SK-N-SH (cell line): ENCODE data around the gene SAMM50. TPM values are rescaled to one million over a fixed set of nuclear protein-coding genes. Genes with fewer than 3 reads are reported as not detected.

Experiments used
- CTCF ChIA-PET: fragments of 300-600, 350-600 bp; formaldehyde crosslinking; extraction: SDS; loops from one replicate; lab custom pipeline; 2021; lab: Yijun Ruan, JAX
- POLR2A ChIA-PET: fragments of 350-600 bp; sonication (Branson Sonifier 250); formaldehyde crosslinking; extraction: SDS; loops from one replicate; lab custom pipeline; 2020; ENCODE audit warnings: antibody characterized with exemption, inconsistent platforms; lab: Yijun Ruan, JAX
- DNase-seq: peaks from one replicate; pipeline ENCODE4 v3.0.0; 2012
- H2AFZ ChIP-seq: fragments of 200-600 bp; sonication (generic); 2 replicates; pipeline ENCODE4 v1.8.1; 2016; ENCODE audit warnings: antibody characterized with exemption, mild to moderate bottlenecking, low read depth
- H3F3A ChIP-seq: fragments of 200-600 bp; sonication (generic); replicated peaks from 2 replicates; pipeline ENCODE3; 2016; ENCODE audit warnings: antibody characterized with exemption, mild to moderate bottlenecking; ENCODE audit not compliant: insufficient read depth
- H3K27ac ChIP-seq, 2 experiments: fragments of 200-500 bp in 1 of 2; fragments of 200-600 bp in 1 of 2; sonication (Bioruptor generic) in 1 of 2; sonication (generic), shearing (Covaris generic) in 1 of 2; 2 replicates each; pipeline versions ENCODE4 v1.5.1 to v1.6.1; 2014 to 2016; ENCODE audit warnings: low read depth in 2 of 2, inconsistent platforms in 1 of 2, low read length in 1 of 2, mild to moderate bottlenecking in 1 of 2, mixed read lengths in 1 of 2
- H3K27me3 ChIP-seq: fragments of 200-600 bp; sonication (generic), shearing (Covaris generic); 2 replicates; pipeline ENCODE4 v1.6.1; 2016; ENCODE audit warnings: mixed run types; ENCODE audit not compliant: insufficient read depth
- H3K36me3 ChIP-seq, 2 experiments: fragments of 200-500 bp in 1 of 2; fragments of 200-600 bp in 1 of 2; sonication (Bioruptor generic) in 1 of 2; sonication (generic) in 1 of 2; replicated peaks in 1 of 2; 2 replicates each; pipeline versions ENCODE3 to v1.5.1; 2014 to 2016; ENCODE audit warnings: low read length in 1 of 2, mild to moderate bottlenecking in 1 of 2; ENCODE audit not compliant: insufficient read depth in 2 of 2, control insufficient read depth in 1 of 2
- H3K4me1 ChIP-seq, 2 experiments: fragments of 200-500 bp in 1 of 2; fragments of 200-600 bp in 1 of 2; sonication (Bioruptor generic) in 1 of 2; sonication (generic), shearing (Covaris generic) in 1 of 2; 2 replicates each; pipeline versions ENCODE4 v1.5.1 to v1.6.1; 2014 to 2016; ENCODE audit warnings: low read depth in 1 of 2, low read length in 1 of 2, mixed run types in 1 of 2; ENCODE audit not compliant: insufficient read depth in 2 of 2, control insufficient read depth in 1 of 2
- H3K4me2 ChIP-seq: fragments of 200-600 bp; sonication (generic), shearing (Covaris generic); 2 replicates; pipeline ENCODE4 v1.6.1; 2017; ENCODE audit warnings: mixed run types
- H3K4me3 ChIP-seq, 2 experiments: fragments of 200-500 bp in 1 of 2; fragments of 200-600 bp in 1 of 2; sonication (Bioruptor generic) in 1 of 2; sonication (generic), shearing (Covaris generic) in 1 of 2; 2 replicates each; pipeline versions ENCODE4 v1.5.1 to v1.8.1; 2014 to 2016; ENCODE audit warnings: low read depth in 2 of 2, inconsistent platforms in 1 of 2, low read length in 1 of 2, mild to moderate bottlenecking in 1 of 2, mixed read lengths in 1 of 2, moderate library complexity in 1 of 2
- H3K79me2 ChIP-seq: fragments of 200-600 bp; sonication (generic); 2 replicates; pipeline ENCODE4 v1.8.1; 2017; ENCODE audit warnings: mild to moderate bottlenecking; ENCODE audit not compliant: insufficient read depth
- H3K9ac ChIP-seq: fragments of 200-600 bp; sonication (generic); 2 replicates; pipeline ENCODE4 v1.6.1; 2017; ENCODE audit warnings: mixed run types
- H3K9me2 ChIP-seq: fragments of 200-600 bp; sonication (generic); 2 replicates; pipeline ENCODE4 v1.6.1; 2017; ENCODE audit warnings: mixed run types
- H3K9me3 ChIP-seq: fragments of 200-600 bp; sonication (generic); 2 replicates; pipeline ENCODE4 v1.6.1; 2017; ENCODE audit warnings: mixed run types, mild to moderate bottlenecking, moderate library complexity
- H4K20me1 ChIP-seq: fragments of 200-600 bp; sonication (generic); 2 replicates; pipeline ENCODE4 v1.6.1; 2017; ENCODE audit warnings: mild to moderate bottlenecking, mixed run types; ENCODE audit not compliant: insufficient read depth
- CHD2 ChIP-seq: fragments of 150-350 bp; IDR thresholded peaks from 2 replicates; pipeline ENCODE4 v1.6.1; 2018; ENCODE audit warnings: low read length; ENCODE audit not compliant: partially characterized antibody
- ELF1 ChIP-seq: IDR thresholded peaks from 2 replicates; pipeline ENCODE4 v1.4.0; 2012
- EP300 ChIP-seq, 2 experiments: IDR thresholded peaks; 2 replicates each; pipeline versions ENCODE4 v1.4.0 to v1.6.1; 2012; ENCODE audit warnings: borderline replicate concordance in 1 of 2, low read depth in 1 of 2, low read length in 1 of 2
- FOSL2 ChIP-seq: IDR thresholded peaks from 2 replicates; pipeline ENCODE4 v1.4.0; 2012; ENCODE audit warnings: low read depth, mild to moderate bottlenecking, moderate library complexity, borderline replicate concordance
- GABPA ChIP-seq: IDR thresholded peaks from 2 replicates; pipeline ENCODE4 v1.4.0; 2012; ENCODE audit warnings: low read depth, mild to moderate bottlenecking
- JUND ChIP-seq: IDR thresholded peaks from 2 replicates; pipeline ENCODE4 v1.4.0; 2012
- MEF2A ChIP-seq: IDR thresholded peaks from 2 replicates; pipeline ENCODE4 v1.4.0; 2012; ENCODE audit warnings: low read depth, borderline replicate concordance
- MXI1 ChIP-seq: IDR thresholded peaks from 2 replicates; pipeline ENCODE4 v1.6.1; 2012; ENCODE audit warnings: mild to moderate bottlenecking, low read depth, low read length, improper control_type of control experiment
- NFIC ChIP-seq: IDR thresholded peaks from 2 replicates; pipeline ENCODE4 v1.4.0; 2012; ENCODE audit warnings: borderline replicate concordance
- NRF1 ChIP-seq: IDR thresholded peaks from 2 replicates; pipeline ENCODE4 v1.6.1; 2012; ENCODE audit warnings: low read depth, mild to moderate bottlenecking, low read length
- PBX3 ChIP-seq: IDR thresholded peaks from 2 replicates; pipeline ENCODE4; 2012
- POLR2AphosphoS5 ChIP-seq: IDR thresholded peaks from 2 replicates; pipeline ENCODE4 v1.6.1; 2012; ENCODE audit warnings: low read depth, low read length
- RCOR1 ChIP-seq: fragments of 150-350 bp; IDR thresholded peaks from 2 replicates; pipeline ENCODE4 v1.6.1; 2017; ENCODE audit warnings: antibody characterized with exemption, low read length
- REST ChIP-seq: IDR thresholded peaks from 2 replicates; pipeline ENCODE4 v1.6.1; 2012; ENCODE audit warnings: mild to moderate bottlenecking, low read depth, low read length, moderate library complexity
- RXRA ChIP-seq: IDR thresholded peaks from 2 replicates; pipeline ENCODE4 v1.4.0; 2012; ENCODE audit warnings: low read depth, mild to moderate bottlenecking, borderline replicate concordance
- TCF12 ChIP-seq: IDR thresholded peaks from 2 replicates; pipeline ENCODE4 v1.4.0; 2012
- TEAD4 ChIP-seq: IDR thresholded peaks from 2 replicates; pipeline ENCODE4 v1.4.0; 2012; ENCODE audit warnings: mild to moderate bottlenecking, borderline replicate concordance; ENCODE audit not compliant: insufficient read depth
- USF1 ChIP-seq: IDR thresholded peaks from 2 replicates; pipeline ENCODE4 v1.4.0; 2012; ENCODE audit warnings: low read depth, borderline replicate concordance
- USF2 ChIP-seq: fragments of 150-350 bp; IDR thresholded peaks from 2 replicates; pipeline ENCODE4 v1.6.1; 2017; ENCODE audit warnings: antibody characterized with exemption, low read length, low read depth, borderline replicate concordance
- YY1 ChIP-seq: IDR thresholded peaks from 2 replicates; pipeline ENCODE4 v1.4.0; 2012; ENCODE audit warnings: low read depth, mild to moderate bottlenecking
- WGBS: methylation state at CpG from one replicate; pipeline ENCODE4 v1.1.6; 2017; ENCODE audit warnings: low lambda C conversion rate; 5-methylcytosine and 5-hydroxymethylcytosine counted together
- polyA plus RNA-seq, 3 experiments: library from polyadenylated mRNA; depleted of rRNA; stranded (reverse); fragments of >200 nt; gene quantifications; 2 replicates each; pipeline ENCODE4 v1.2.3, GENCODE V29; 2012

The SAMM50 gene
- polyA plus RNA-seq, 1 of the 3 experiments (the other 2 are of a cell fraction) = 49.6 TPM

GRCh38 chr22:43931771-43932170, 23.5 kb upstream of the SAMM50 start (continued):
- TF ChIP-seq PBX3 (no peak), GABPA (no peak)

GRCh38 chr22:43941449-43941848, 13.8 kb upstream of the SAMM50 start:
- Histone ChIP-seq H3K4me1 (no peaks in the 10 kb centered on the region; a peak in 1 of 4 replicates), H3K27me3 (no peaks in the 10 kb centered on the region), H3K4me3 (no peak overlapping the region), H3K4me2 (no peak overlapping the region), H4K20me1 (no peaks in the 10 kb centered on the region), H3K27ac (no peak overlapping the region), H3K36me3 (peaks cover 3% of the 10 kb centered on the region in 2 experiments), H2AFZ (no peak overlapping the region), H3K79me2 (no peaks in the 10 kb centered on the region), H3K9ac (no peak overlapping the region), H3K9me3 (no peaks in the 10 kb centered on the region), H3K9me2 (no peaks in the 10 kb centered on the region), H3F3A (no peaks in the 10 kb centered on the region)
- 65% methylated on average over 6 of the region's 6 CpGs for WGBS
- ChIA-PET CTCF (interaction anchor here (1.4 to 2.2 kb wide), 2 partner anchors 13 to 57 kb away, joined by 4 to 7 read pairs; no protein-coding TSS in a partner anchor), POLR2A (no interaction called here)
- TF ChIP-seq MXI1 = no peak
- TF ChIP-seq USF1 = no peak
- no peak for TF ChIP-seq JUND
- no peak for TF ChIP-seq MEF2A
- TF ChIP-seq RXRA = no peak
- no peak for TF ChIP-seq GABPA
- no peak for TF ChIP-seq POLR2AphosphoS5
- no peak for TF ChIP-seq RCOR1
- no peak for TF ChIP-seq NFIC
- no peak for TF ChIP-seq ELF1
- no peak for TF ChIP-seq TEAD4
- TF ChIP-seq REST = no peak
- no peak for TF ChIP-seq TCF12
- no peak for TF ChIP-seq NRF1
- no peak for TF ChIP-seq YY1
- TF ChIP-seq EP300 (IDR thresholded peaks at IDR 0.05; ENCODE audit: borderline replicate concordance in 1 of 2, low read depth in 1 of 2, low read length in 1 of 2) = no peak
- no peak for TF ChIP-seq CHD2
- no peak for TF ChIP-seq PBX3
- TF ChIP-seq USF2 = no peak
- no peak for TF ChIP-seq FOSL2
- no peak for DNase-seq
